ENCODE measurements around the gene TAF15. TPM values are rescaled to one million over a fixed set of nuclear protein-coding genes. Genes with fewer than 3 reads are reported as not detected.

The TAF15 gene
- total RNA-seq, 4 donors from 2014 or later = 51.1 to 119 (median 90.1) TPM

DNA sequence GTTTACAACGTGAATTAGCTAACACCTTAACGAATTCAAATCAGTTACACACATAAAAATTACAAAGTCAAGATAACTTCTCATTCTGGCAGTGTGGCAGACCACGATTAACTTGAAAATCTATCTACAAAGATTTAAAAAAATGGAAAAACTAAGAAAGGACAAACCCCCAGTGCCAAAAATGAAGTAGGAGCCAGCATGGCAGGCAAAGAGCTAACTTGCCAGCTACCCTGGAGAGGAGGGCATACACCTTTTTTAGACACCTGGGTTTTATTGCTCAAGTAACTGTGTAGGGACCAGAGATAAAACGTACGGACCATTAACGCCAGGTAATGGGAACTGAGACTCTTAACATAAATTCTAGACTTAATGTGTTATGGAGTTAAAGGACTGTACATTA lies 2.5 kb downstream of the TAF15 start:
- Histone ChIP-seq H3K9me3 (no peaks in the 10 kb centered on the region), H3K4me1 (peaks cover 0 to 23% (median 6%) of the 10 kb centered on the region in 4 donors), H3K27ac (no peak overlapping the region), H3K27me3 (no peaks in the 10 kb centered on the region), H3K36me3 (no peaks in the 10 kb centered on the region), H3K4me3 (no peak overlapping the region)
- no peak for DNase-seq
- TF ChIP-seq, protein P1, sequence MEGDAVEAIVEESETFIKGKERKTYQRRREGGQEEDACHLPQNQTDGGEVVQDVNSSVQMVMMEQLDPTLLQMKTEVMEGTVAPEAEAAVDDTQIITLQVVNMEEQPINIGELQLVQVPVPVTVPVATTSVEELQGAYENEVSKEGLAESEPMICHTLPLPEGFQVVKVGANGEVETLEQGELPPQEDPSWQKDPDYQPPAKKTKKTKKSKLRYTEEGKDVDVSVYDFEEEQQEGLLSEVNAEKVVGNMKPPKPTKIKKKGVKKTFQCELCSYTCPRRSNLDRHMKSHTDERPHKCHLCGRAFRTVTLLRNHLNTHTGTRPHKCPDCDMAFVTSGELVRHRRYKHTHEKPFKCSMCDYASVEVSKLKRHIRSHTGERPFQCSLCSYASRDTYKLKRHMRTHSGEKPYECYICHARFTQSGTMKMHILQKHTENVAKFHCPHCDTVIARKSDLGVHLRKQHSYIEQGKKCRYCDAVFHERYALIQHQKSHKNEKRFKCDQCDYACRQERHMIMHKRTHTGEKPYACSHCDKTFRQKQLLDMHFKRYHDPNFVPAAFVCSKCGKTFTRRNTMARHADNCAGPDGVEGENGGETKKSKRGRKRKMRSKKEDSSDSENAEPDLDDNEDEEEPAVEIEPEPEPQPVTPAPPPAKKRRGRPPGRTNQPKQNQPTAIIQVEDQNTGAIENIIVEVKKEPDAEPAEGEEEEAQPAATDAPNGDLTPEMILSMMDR (IDR thresholded peaks at IDR 0.05) = no peak
- no peak for TF ChIP-seq POLR2A (IDR thresholded peaks at IDR 0.05)

DNA sequence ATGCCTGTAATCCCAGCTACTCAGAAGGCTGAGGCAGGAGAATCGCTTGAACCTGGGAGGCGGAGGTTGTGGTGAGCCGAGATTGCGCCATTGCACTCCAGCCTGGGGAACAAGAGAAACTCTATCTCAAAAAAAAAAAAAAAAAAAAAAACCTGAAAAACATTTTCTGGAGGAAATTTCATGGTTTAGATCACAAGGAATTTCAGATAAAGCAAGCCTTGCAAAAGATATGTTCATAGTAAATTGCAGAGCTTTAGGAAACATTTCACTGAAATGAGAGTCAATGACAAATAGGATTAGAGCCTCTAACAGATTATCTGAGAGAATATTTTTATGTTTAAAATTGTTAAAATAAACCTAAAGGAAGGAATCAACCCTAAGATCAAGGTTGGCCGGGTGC lies 3.2 kb downstream of the TAF15 start:
- Histone ChIP-seq H3K27ac (no peak overlapping the region), H3K9me3 (no peaks in the 10 kb centered on the region), H3K4me1 (peaks cover 0 to 28% (median 6%) of the 10 kb centered on the region in 4 donors), H3K36me3 (peaks cover 0 to 2% (median 0%) of the 10 kb centered on the region in 3 donors), H3K27me3 (no peaks in the 10 kb centered on the region), H3K4me3 (no peak overlapping the region)
- TF ChIP-seq POLR2A (IDR thresholded peaks at IDR 0.05) = no peak
- TF ChIP-seq, protein P1 (IDR thresholded peaks at IDR 0.05) = no peak
- no peak for DNase-seq

DNA sequence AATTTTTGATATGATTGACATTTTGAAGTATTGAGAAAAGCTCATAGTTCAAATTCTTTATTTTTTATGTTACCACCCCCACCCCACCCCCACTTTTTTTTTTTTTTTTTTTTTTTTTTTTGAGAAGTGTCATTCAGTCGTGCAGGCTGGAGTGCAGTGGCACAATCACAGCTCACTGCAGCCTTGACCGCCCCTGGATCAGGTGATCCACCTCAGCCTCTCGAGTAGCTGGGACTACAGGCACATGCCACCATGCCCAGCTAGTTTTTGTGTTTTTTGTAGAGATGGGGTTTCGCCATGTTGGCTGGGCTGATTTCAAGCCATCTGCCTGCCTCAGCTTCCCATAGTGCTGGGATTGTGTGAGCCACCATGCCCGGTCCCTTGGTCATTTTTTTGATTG lies 7.4 kb downstream of the TAF15 start:
- H3K27ac ChIP-seq = no peak overlapping the region
- H3K36me3 ChIP-seq = peaks cover 0 to 40% (median 5%) of the 10 kb centered on the region in 3 donors
- H3K27me3 ChIP-seq = no peaks in the 10 kb centered on the region
- no peaks in the 10 kb centered on the region for H3K9me3 ChIP-seq
- no peak for DNase-seq
- TF ChIP-seq, protein P1 (IDR thresholded peaks at IDR 0.05) = no peak
- no peak for TF ChIP-seq POLR2A (IDR thresholded peaks at IDR 0.05)
- H3K4me3 ChIP-seq = no peak overlapping the region
- H3K4me1 ChIP-seq = peaks cover 0 to 18% (median 0%) of the 10 kb centered on the region in 4 donors

DNA sequence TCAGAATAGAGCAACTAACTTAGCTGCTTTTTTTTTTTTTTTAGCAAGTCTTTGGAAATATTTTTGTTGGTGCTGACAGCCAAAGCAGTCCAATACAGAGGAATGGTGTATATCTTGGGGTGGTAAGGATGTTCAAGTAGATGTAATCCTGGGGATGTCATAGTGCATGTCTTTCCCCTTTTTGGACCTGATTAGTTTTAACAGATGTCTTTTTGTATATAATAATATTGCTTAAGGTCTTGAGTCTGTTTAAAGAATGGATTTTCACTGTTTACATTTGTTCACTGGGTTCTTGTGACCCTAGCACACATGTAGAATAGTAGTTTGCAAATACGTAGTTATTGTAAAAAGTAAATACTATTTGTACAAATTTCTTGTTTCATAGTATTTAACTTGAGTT lies 7.9 kb downstream of the TAF15 start:
- Histone ChIP-seq H3K4me3 (no peak overlapping the region), H3K27me3 (no peaks in the 10 kb centered on the region), H3K27ac (no peak overlapping the region), H3K9me3 (no peaks in the 10 kb centered on the region), H3K4me1 (peaks cover 0 to 15% (median 0%) of the 10 kb centered on the region in 4 donors), H3K36me3 (peaks cover 0 to 45% (median 5%) of the 10 kb centered on the region in 3 donors)
- no peak for DNase-seq
- no peak for TF ChIP-seq POLR2A (IDR thresholded peaks at IDR 0.05)
- TF ChIP-seq, protein P1 (IDR thresholded peaks at IDR 0.05) = no peak

DNA sequence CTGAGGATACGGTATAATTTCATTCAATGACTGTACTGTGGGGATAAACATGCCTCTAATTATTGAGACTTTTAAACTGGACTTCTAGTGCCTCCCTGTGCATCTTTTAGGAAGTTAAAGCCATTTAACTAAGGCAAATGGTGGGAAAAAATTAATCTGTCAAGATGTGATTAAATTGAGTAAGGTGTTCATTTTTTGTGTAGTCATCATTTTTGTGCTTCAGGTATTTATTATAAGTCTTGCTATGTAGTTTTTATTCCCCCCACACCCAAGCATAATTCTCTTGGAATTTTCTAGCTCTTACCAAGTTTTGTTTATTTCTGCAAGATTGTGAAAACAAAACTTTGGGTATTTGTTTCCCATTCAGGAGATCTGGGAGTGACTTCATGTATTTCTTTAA lies 10.2 kb downstream of the TAF15 start:
- DNase-seq = no peak
- H3K4me1 ChIP-seq = peaks cover 0 to 15% (median 0%) of the 10 kb centered on the region in 4 donors
- peaks cover 0 to 68% (median 5%) of the 10 kb centered on the region in 3 donors for H3K36me3 ChIP-seq
- H3K9me3 ChIP-seq = no peaks in the 10 kb centered on the region
- TF ChIP-seq, protein P1 (IDR thresholded peaks at IDR 0.05) = no peak
- TF ChIP-seq POLR2A (IDR thresholded peaks at IDR 0.05) = no peak
- no peaks in the 10 kb centered on the region for H3K27me3 ChIP-seq
- H3K4me3 ChIP-seq = no peak overlapping the region
- H3K27ac ChIP-seq = no peak overlapping the region

DNA sequence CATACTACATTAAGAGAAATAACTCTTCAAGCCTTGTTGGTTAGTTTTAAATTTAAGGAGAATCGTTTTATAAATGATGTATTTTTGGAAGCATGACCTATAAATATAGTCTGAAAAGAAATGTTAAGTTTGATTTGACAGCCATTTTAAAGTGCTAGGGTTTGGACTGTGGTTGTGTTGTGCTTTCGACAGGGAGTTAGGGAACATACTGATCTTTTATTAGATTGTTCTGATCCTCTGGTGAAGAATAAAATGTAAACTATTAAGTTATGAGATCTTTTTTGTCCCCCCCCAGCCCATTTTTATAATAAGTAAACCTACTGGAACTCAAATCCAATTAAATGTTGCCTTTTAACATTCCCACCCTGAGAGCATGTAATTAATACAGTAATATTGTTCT lies 12.0 kb downstream of the TAF15 start:
- Histone ChIP-seq H3K27me3 (no peaks in the 10 kb centered on the region), H3K36me3 (peaks cover 0 to 86% (median 5%) of the 10 kb centered on the region in 3 donors), H3K27ac (no peak overlapping the region), H3K9me3 (no peaks in the 10 kb centered on the region), H3K4me3 (no peak overlapping the region), H3K4me1 (peaks cover 0 to 15% (median 0%) of the 10 kb centered on the region in 4 donors)
- DNase-seq = no peak
- TF ChIP-seq POLR2A (IDR thresholded peaks at IDR 0.05) = no peak
- TF ChIP-seq, protein P1 (IDR thresholded peaks at IDR 0.05) = no peak

Measured in Peyer's patch (tissue), 4 donors.